HEK293T (cell line): ENCODE measurements around the gene RASA1.

Experiments
- CTCF ChIA-PET: fragments of 350-600 bp; formaldehyde crosslinking; extraction: SDS; loops from one replicate; lab custom pipeline; 2021; ENCODE audit warnings: antibody characterized with exemption, inconsistent platforms; lab: Yijun Ruan, JAX
- POLR2A ChIA-PET: fragments of 350-600 bp; formaldehyde crosslinking; extraction: SDS; loops from one replicate; lab custom pipeline; 2020; ENCODE audit warnings: antibody characterized with exemption, inconsistent platforms; lab: Yijun Ruan, JAX
- DNase-seq: peaks from one replicate; pipeline ENCODE4 v3.0.0; 2012; ENCODE audit warnings: mixed read lengths; ENCODE audit errors: extremely low spot score
- ARNT ChIP-seq: fragments of 450-650 bp; IDR thresholded peaks from 2 replicates; pipeline ENCODE4 v1.6.1; 2017; ENCODE audit warnings: mild to moderate bottlenecking
- BHLHE40 ChIP-seq: fragments of 450-650 bp; IDR thresholded peaks from 2 replicates; pipeline ENCODE4 v1.6.1; 2016; ENCODE audit warnings: mild to moderate bottlenecking, moderate library complexity, borderline replicate concordance
- CTBP1 ChIP-seq: fragments of 450-650 bp; IDR thresholded peaks from 2 replicates; pipeline ENCODE4 v1.6.1; 2016; ENCODE audit warnings: borderline replicate concordance
- ELF4 ChIP-seq: fragments of 450-650 bp; IDR thresholded peaks from 2 replicates; pipeline ENCODE4 v1.6.1; 2017; ENCODE audit warnings: antibody characterized with exemption
- FOXA1 ChIP-seq: fragments of 450-650 bp; IDR thresholded peaks from 2 replicates; pipeline ENCODE4 v1.6.1; 2016; ENCODE audit warnings: mild to moderate bottlenecking
- FOXK2 ChIP-seq: fragments of 450-650 bp; IDR thresholded peaks from 2 replicates; pipeline ENCODE4 v1.6.1; 2016; ENCODE audit warnings: mild to moderate bottlenecking
- FOXM1 ChIP-seq: fragments of 450-650 bp; IDR thresholded peaks from 2 replicates; pipeline ENCODE4 v1.6.1; 2017; ENCODE audit warnings: mild to moderate bottlenecking, borderline replicate concordance
- HDGF ChIP-seq: fragments of 450-650 bp; IDR thresholded peaks from 2 replicates; pipeline ENCODE4 v1.6.1; 2017; ENCODE audit warnings: antibody characterized with exemption, borderline replicate concordance
- L3MBTL2 ChIP-seq: fragments of 450-650 bp; conservative IDR thresholded peaks from 2 replicates; pipeline ENCODE4 v1.6.1; 2016; ENCODE audit warnings: mild to moderate bottlenecking
- LEF1 ChIP-seq: fragments of 450-650 bp; IDR thresholded peaks from 2 replicates; pipeline ENCODE4 v1.6.1; 2017; ENCODE audit warnings: mild to moderate bottlenecking, borderline replicate concordance
- NFRKB ChIP-seq: fragments of 450-650 bp; IDR thresholded peaks from 2 replicates; pipeline ENCODE4 v1.6.1; 2016; ENCODE audit warnings: mild to moderate bottlenecking, moderate library complexity
- PKNOX1 ChIP-seq: fragments of 450-650 bp; IDR thresholded peaks from 2 replicates; pipeline ENCODE4 v1.6.1; 2016
- SP1 ChIP-seq: fragments of 450-650 bp; IDR thresholded peaks from 2 replicates; pipeline ENCODE4 v1.6.1; 2017
- SUZ12 ChIP-seq: fragments of 450-650 bp; IDR thresholded peaks from 2 replicates; pipeline ENCODE4 v1.6.1; 2016; ENCODE audit warnings: mild to moderate bottlenecking
- TARDBP ChIP-seq: fragments of 450-650 bp; IDR thresholded peaks from 2 replicates; pipeline ENCODE4 v1.6.1; 2016
- ZNF384 ChIP-seq: fragments of 450-650 bp; IDR thresholded peaks from 2 replicates; pipeline ENCODE4 v1.6.1; 2016

RASA1 gene

GRCh38 chr5:87327998-87328397, 60.3 kb downstream of the RASA1 start:
- ChIA-PET POLR2A (no interaction called here), CTCF (interaction anchor here (0.5 to 0.6 kb wide), 2 partner anchors 60 to 84 kb away, joined by 3 to 5 read pairs; no protein-coding TSS in a partner anchor)
- TF ChIP-seq ZNF384 (no peak), ARNT (no peak), ELF4 (no peak), SP1 (no peak), SUZ12 (no peak), BHLHE40 (no peak), FOXA1 (no peak), LEF1 (no peak), TARDBP (no peak), HDGF (no peak), FOXK2 (no peak), NFRKB (no peak), CTBP1 (no peak), FOXM1 (no peak), PKNOX1 (no peak), L3MBTL2 (no peak)
- DNase-seq, result no peak

- ChIA-PET CTCF (no interaction called here), POLR2A (no interaction called here)
- TF ChIP-seq SP1, result no peak
- TF ChIP-seq FOXA1, result no peak
- TF ChIP-seq ZNF384, result peak; percentile 62
- no peak for DNase-seq
Observed at GRCh38 chr5:87329114-87329513, 61.4 kb downstream of the RASA1 start.

- CTCF ChIA-PET, result no interaction called here
- POLR2A ChIA-PET, result no interaction called here
- TF ChIP-seq ARNT, result no peak
- TF ChIP-seq PKNOX1, result peak; percentile 89
- no peak for DNase-seq
Observed at GRCh38 chr5:87339986-87340385, 72.3 kb downstream of the RASA1 start.

- DNase-seq, result no peak
- TF ChIP-seq HDGF, result no peak
- TF ChIP-seq FOXK2, result no peak
- TF ChIP-seq TARDBP, result no peak
- TF ChIP-seq LEF1, result no peak
- no peak for TF ChIP-seq ARNT
- TF ChIP-seq SUZ12, result no peak
- CTCF ChIA-PET, result no interaction called here
- POLR2A ChIA-PET, result no interaction called here
Observed at GRCh38 chr5:87340716-87341115, 73.0 kb downstream of the RASA1 start.

GRCh38 chr5:87347272-87347671, 79.6 kb downstream of the RASA1 start:
- ChIA-PET CTCF (interaction anchor here (0.6 kb wide), 2 partner anchors 125 to 680 kb away, joined by 3 read pairs; no protein-coding TSS in a partner anchor), POLR2A (no interaction called here)

GRCh38 chr5:87347841-87348240, 80.2 kb downstream of the RASA1 start:
- POLR2A ChIA-PET, result no interaction called here

More at GRCh38 chr5:87347272-87347671, 79.6 kb downstream of the RASA1 start:
- DNase-seq, result no peak
- TF ChIP-seq SUZ12 (no peak), FOXM1 (no peak), LEF1 (no peak), FOXK2 (no peak), ARNT (no peak), NFRKB (no peak), CTBP1 (no peak), SP1 (no peak), BHLHE40 (no peak), ELF4 (no peak), ZNF384 (no peak), HDGF (no peak), TARDBP (no peak)

GRCh38 chr5:87354496-87354895, 86.8 kb downstream of the RASA1 start:
- TF ChIP-seq L3MBTL2, result no peak
- no peak for TF ChIP-seq SP1
- no peak for TF ChIP-seq BHLHE40
- TF ChIP-seq PKNOX1, result no peak
- TF ChIP-seq ZNF384, result no peak
- no peak for TF ChIP-seq FOXK2
- no peak for TF ChIP-seq ARNT
- no peak for TF ChIP-seq NFRKB
- no peak for TF ChIP-seq CTBP1
- TF ChIP-seq HDGF, result no peak
- TF ChIP-seq TARDBP, result no peak
- no peak for TF ChIP-seq SUZ12
- no peak for TF ChIP-seq ELF4
- TF ChIP-seq FOXM1, result no peak
- TF ChIP-seq LEF1, result no peak
- no peak for TF ChIP-seq FOXA1
- DNase-seq, result no peak
- ChIA-PET POLR2A (no interaction called here), CTCF (no interaction called here)

More at GRCh38 chr5:87347841-87348240, 80.2 kb downstream of the RASA1 start:
- no peak for TF ChIP-seq BHLHE40
- no peak for TF ChIP-seq LEF1
- no peak for TF ChIP-seq ELF4
- no peak for TF ChIP-seq TARDBP
- CTCF ChIA-PET, result interaction anchor here (0.6 kb wide), 2 partner anchors 126 to 679 kb away, joined by 3 read pairs; no protein-coding TSS in a partner anchor
- no peak for DNase-seq
